GM18511 (cell line): ENCODE data around the gene MMP24.
"Not testable (repeated sequence)": the region's sequence is repeated elsewhere in the genome, so short reads cannot be mapped to it uniquely, and the experiment has no call there.

Experiments
- ATAC-seq: cut with Tn5 transposase; IDR thresholded peaks from one replicate; pipeline ENCODE4 v1.9.1; 2021; ENCODE audit warnings: mild to moderate bottlenecking, moderate library complexity; ENCODE audit not compliant: unreplicated experiment

The MMP24 gene

GRCh38 chr20:35305682-35306556, 79.4 kb downstream of the MMP24 start:
- peak; percentile 43 for ATAC-seq

GRCh38 chr20:35306931-35307517, 80.5 kb downstream of the MMP24 start:
- ATAC-seq: no peak

GRCh38 chr20:35307666-35308653, 81.5 kb downstream of the MMP24 start:
- ATAC-seq: no peak

- ATAC-seq: no peak
These were observed 84.9 kb downstream of the MMP24 start for GRCh38 chr20:35311409-35311808.

GRCh38 chr20:35311822-35312221, 85.3 kb downstream of the MMP24 start:
- no peak for ATAC-seq

GRCh38 chr20:35312318-35312717, 85.8 kb downstream of the MMP24 start:
- ATAC-seq: no peak

- ATAC-seq: no peak
These were observed 88.5 kb downstream of the MMP24 start for GRCh38 chr20:35314816-35315631.

GRCh38 chr20:35315632-35316020, 89.1 kb downstream of the MMP24 start:
- ATAC-seq: not testable (repeated sequence)

- no peak for ATAC-seq
These were observed 89.6 kb downstream of the MMP24 start for GRCh38 chr20:35316086-35316485.

- no peak for ATAC-seq
These were observed 91.1 kb downstream of the MMP24 start for GRCh38 chr20:35317416-35318210.

GRCh38 chr20:35318502-35319157, 92.1 kb downstream of the MMP24 start:
- no peak for ATAC-seq

GRCh38 chr20:35319192-35319870, 92.8 kb downstream of the MMP24 start:
- no peak for ATAC-seq

GRCh38 chr20:35319871-35320197, 93.3 kb downstream of the MMP24 start:
- no peak for ATAC-seq

GRCh38 chr20:35320396-35321126, 94.1 kb downstream of the MMP24 start:
- no peak for ATAC-seq

- ATAC-seq: no peak
These were observed 98.9 kb downstream of the MMP24 start for GRCh38 chr20:35325401-35325800.

GRCh38 chr20:35326021-35326739, 99.7 kb downstream of the MMP24 start:
- ATAC-seq: no peak
